HFF-Myc (cell line): ENCODE measurements around the gene OLAH.
"Not testable (repeated sequence)": the region's sequence is repeated elsewhere in the genome, so short reads cannot be mapped to it uniquely, and the experiment has no call there.

Source experiments
- DNase-seq: peaks from one replicate; pipeline ENCODE4 v3.0.0-alpha.2; 2011; ENCODE audit warnings: low read depth; ENCODE audit errors: extremely low read depth
- H3K4me3 ChIP-seq: replicated peaks from 2 replicates; pipeline ENCODE4 v1.5.1; 2011; ENCODE audit warnings: low read depth, mild to moderate bottlenecking, control low read depth, low read length
- TF ChIP-seq, protein P1 (sequence below): IDR thresholded peaks from 2 replicates; pipeline ENCODE4 v1.5.1; 2012; ENCODE audit warnings: mild to moderate bottlenecking, low read depth, low read length, control low read depth; ENCODE audit errors: missing control alignments

Gene OLAH

GRCh38 chr10:15043674-15044073, at the start of gene OLAH:
Gene OLAH, plus strand, starts transcription at chr10:15043943. Its CDS starts 3,346 bp downstream, at chr10:15047289.
- no peak within 1 kb of the TSS for H3K4me3 ChIP-seq
- DNase-seq = no peak
- TF ChIP-seq, protein P1, sequence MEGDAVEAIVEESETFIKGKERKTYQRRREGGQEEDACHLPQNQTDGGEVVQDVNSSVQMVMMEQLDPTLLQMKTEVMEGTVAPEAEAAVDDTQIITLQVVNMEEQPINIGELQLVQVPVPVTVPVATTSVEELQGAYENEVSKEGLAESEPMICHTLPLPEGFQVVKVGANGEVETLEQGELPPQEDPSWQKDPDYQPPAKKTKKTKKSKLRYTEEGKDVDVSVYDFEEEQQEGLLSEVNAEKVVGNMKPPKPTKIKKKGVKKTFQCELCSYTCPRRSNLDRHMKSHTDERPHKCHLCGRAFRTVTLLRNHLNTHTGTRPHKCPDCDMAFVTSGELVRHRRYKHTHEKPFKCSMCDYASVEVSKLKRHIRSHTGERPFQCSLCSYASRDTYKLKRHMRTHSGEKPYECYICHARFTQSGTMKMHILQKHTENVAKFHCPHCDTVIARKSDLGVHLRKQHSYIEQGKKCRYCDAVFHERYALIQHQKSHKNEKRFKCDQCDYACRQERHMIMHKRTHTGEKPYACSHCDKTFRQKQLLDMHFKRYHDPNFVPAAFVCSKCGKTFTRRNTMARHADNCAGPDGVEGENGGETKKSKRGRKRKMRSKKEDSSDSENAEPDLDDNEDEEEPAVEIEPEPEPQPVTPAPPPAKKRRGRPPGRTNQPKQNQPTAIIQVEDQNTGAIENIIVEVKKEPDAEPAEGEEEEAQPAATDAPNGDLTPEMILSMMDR = no peak

GRCh38 chr10:14995964-14996565, 47.7 kb upstream of the OLAH start:
- TF ChIP-seq, protein P1 = no peak
- DNase-seq = no peak
- no peak overlapping the region for H3K4me3 ChIP-seq

- not testable (repeated sequence) for H3K4me3 ChIP-seq, DNase-seq
Measured at GRCh38 chr10:15013530-15013929, 30.2 kb upstream of the OLAH start.

- TF ChIP-seq, protein P1 = no peak
- no peak overlapping the region for H3K4me3 ChIP-seq
- no peak for DNase-seq
Measured at GRCh38 chr10:15015451-15015850, 28.3 kb upstream of the OLAH start.

GRCh38 chr10:15020966-15021365, 22.8 kb upstream of the OLAH start:
- not testable (repeated sequence) for DNase-seq, H3K4me3 ChIP-seq

GRCh38 chr10:15023079-15023478, 20.7 kb upstream of the OLAH start:
- DNase-seq, H3K4me3 ChIP-seq: not testable (repeated sequence)

- not testable (repeated sequence) for H3K4me3 ChIP-seq, DNase-seq
Measured at GRCh38 chr10:15024017-15025004, 19.4 kb upstream of the OLAH start.

- not testable (repeated sequence) for DNase-seq, H3K4me3 ChIP-seq
Measured at GRCh38 chr10:15025040-15025439, 18.7 kb upstream of the OLAH start.

- DNase-seq = no peak
- no peak overlapping the region for H3K4me3 ChIP-seq
- TF ChIP-seq, protein P1 = no peak
Measured at GRCh38 chr10:15027741-15028140, 16.0 kb upstream of the OLAH start.
